MM.1S (cell line): Measurements from ENCODE around the gene MCCC2.

Experiments
- DNase-seq: peaks from one replicate; pipeline ENCODE4 v3.0.0-alpha.2; 2015
- H2AFZ ChIP-seq: fragments of 300-600 bp; sonication (generic); 2 replicates; pipeline ENCODE4 v1.6.0; 2016; ENCODE audit warnings: antibody characterized with exemption, low read length
- H3F3A ChIP-seq: fragments of 300-600 bp; sonication (generic); 2 replicates; pipeline ENCODE4 v1.6.1; 2016; ENCODE audit warnings: mild to moderate bottlenecking, antibody characterized with exemption, low read length, moderate library complexity, mixed read lengths; ENCODE audit not compliant: insufficient read depth
- H3K27ac ChIP-seq: fragments of 300-600 bp; sonication (generic); 2 replicates; pipeline ENCODE4 v1.5.1; 2016; ENCODE audit warnings: mild to moderate bottlenecking, low read length
- H3K27me3 ChIP-seq: fragments of 300-600 bp; sonication (generic); replicated peaks from 2 replicates; pipeline ENCODE4 v1.6.0; 2016; ENCODE audit warnings: low read length; ENCODE audit not compliant: insufficient read depth
- H3K36me3 ChIP-seq: fragments of 300-600 bp; sonication (generic); replicated peaks from 2 replicates; pipeline ENCODE4 v1.6.1; 2016; ENCODE audit warnings: mild to moderate bottlenecking, low read length, mixed read lengths; ENCODE audit not compliant: insufficient read depth
- H3K4me1 ChIP-seq: fragments of 300-600 bp; sonication (generic); 2 replicates; pipeline ENCODE4 v1.6.1; 2016; ENCODE audit warnings: low read length, mixed read lengths
- H3K4me2 ChIP-seq: fragments of 300-600 bp; sonication (generic); 2 replicates; pipeline ENCODE4 v1.6.0; 2016; ENCODE audit warnings: low read depth, low read length
- H3K4me3 ChIP-seq: fragments of 300-600 bp; sonication (generic); 2 replicates; pipeline ENCODE4 v1.5.1; 2016; ENCODE audit warnings: low read length, mixed read lengths
- H3K79me2 ChIP-seq: fragments of 300-600 bp; sonication (generic); 2 replicates; pipeline ENCODE4 v1.6.1; 2016; ENCODE audit warnings: mixed run types, low read length, mixed read lengths
- H3K9ac ChIP-seq: fragments of 300-600 bp; sonication (generic); 2 replicates; pipeline ENCODE4 v1.6.1; 2016; ENCODE audit warnings: low read length, mixed read lengths
- H3K9me2 ChIP-seq: fragments of 300-600 bp; sonication (generic); replicated peaks from 2 replicates; pipeline ENCODE4 v1.6.1; 2016; ENCODE audit warnings: mild to moderate bottlenecking, low read length, mixed read lengths; ENCODE audit not compliant: insufficient read depth
- H3K9me3 ChIP-seq: fragments of 300-600 bp; sonication (generic); replicated peaks from 2 replicates; pipeline ENCODE4 v1.6.1; 2016; ENCODE audit warnings: mild to moderate bottlenecking, low read length, mixed read lengths; ENCODE audit not compliant: insufficient read depth
- H4K20me1 ChIP-seq: fragments of 300-600 bp; sonication (generic); 2 replicates; pipeline ENCODE4 v1.6.1; 2016; ENCODE audit warnings: mild to moderate bottlenecking, low read length, moderate library complexity, mixed read lengths; ENCODE audit not compliant: insufficient read depth
- CTCF ChIP-seq: fragments of 300-600 bp; sonication (generic); IDR thresholded peaks from 2 replicates; pipeline ENCODE4 v1.5.1; 2016; ENCODE audit warnings: antibody characterized with exemption, low read length, mixed read lengths
- EZH2 ChIP-seq: fragments of 300-600 bp; sonication (generic); optimal IDR thresholded peaks from 2 replicates; pipeline ENCODE3; 2017; ENCODE audit warnings: low read depth, mild to moderate bottlenecking, antibody characterized with exemption, low read length, mixed read lengths
- EZH2phosphoT487 ChIP-seq: fragments of 300-600 bp; sonication (generic); IDR thresholded peaks from 2 replicates; pipeline ENCODE4 v1.6.1; 2018; ENCODE audit warnings: antibody characterized with exemption, low read length

Gene MCCC2

GRCh38 chr5:71631070-71631469, 43.9 kb downstream of the MCCC2 start:
- H3K79me2 ChIP-seq = no peaks in the 10 kb centered on the region
- H3K27me3 ChIP-seq = no peaks in the 10 kb centered on the region
- H4K20me1 ChIP-seq = no peaks in the 10 kb centered on the region
- no peak overlapping the region for H2AFZ ChIP-seq
- H3K9ac ChIP-seq = no peak overlapping the region
- no peaks in the 10 kb centered on the region for H3K9me2 ChIP-seq
- H3K36me3 ChIP-seq = no peaks in the 10 kb centered on the region; the same call in none of the 2 replicates
- H3K4me2 ChIP-seq = no peak overlapping the region
- no peak overlapping the region for H3K27ac ChIP-seq
- no peak for DNase-seq
- TF ChIP-seq EZH2 (no peak), EZH2phosphoT487 (no peak), CTCF (no peak)
- no peak overlapping the region for H3K4me3 ChIP-seq
- H3K9me3 ChIP-seq = no peaks in the 10 kb centered on the region
- no peaks in the 10 kb centered on the region for H3F3A ChIP-seq
- no peaks in the 10 kb centered on the region for H3K4me1 ChIP-seq

- Histone ChIP-seq H3K9ac (no peak overlapping the region), H3K27me3 (no peaks in the 10 kb centered on the region), H3K79me2 (no peaks in the 10 kb centered on the region), H2AFZ (no peak overlapping the region), H3K4me2 (no peak overlapping the region), H3K4me3 (no peak overlapping the region), H3K27ac (no peak overlapping the region), H3F3A (no peaks in the 10 kb centered on the region), H3K4me1 (no peaks in the 10 kb centered on the region), H3K9me2 (no peaks in the 10 kb centered on the region), H3K36me3 (no peaks in the 10 kb centered on the region; the same call in none of the 2 replicates), H3K9me3 (no peaks in the 10 kb centered on the region), H4K20me1 (no peaks in the 10 kb centered on the region)
- no peak for DNase-seq
- no peak for TF ChIP-seq EZH2
- no peak for TF ChIP-seq CTCF
- TF ChIP-seq EZH2phosphoT487 = no peak
Observed at GRCh38 chr5:71632168-71632567, 45.0 kb downstream of the MCCC2 start.

GRCh38 chr5:71633255-71634155, 46.4 kb downstream of the MCCC2 start:
- Histone ChIP-seq H3K9me2 (no peaks in the 10 kb centered on the region), H3K4me3 (no peak overlapping the region), H3K9ac (no peak overlapping the region), H3K27me3 (no peaks in the 10 kb centered on the region), H3K79me2 (no peaks in the 10 kb centered on the region), H2AFZ (no peak overlapping the region), H3K27ac (no peak overlapping the region), H3K4me2 (no peak overlapping the region), H3K4me1 (no peaks in the 10 kb centered on the region), H3F3A (no peaks in the 10 kb centered on the region), H3K36me3 (no peaks in the 10 kb centered on the region; the same call in 1 of the 2 replicates), H4K20me1 (no peaks in the 10 kb centered on the region), H3K9me3 (no peaks in the 10 kb centered on the region)
- DNase-seq = no peak
- TF ChIP-seq EZH2phosphoT487 (no peak), EZH2 (no peak), CTCF (no peak)
